Mononuclear cell (primary cell): ENCODE data around the gene IL4R. TPM values are rescaled to one million over a fixed set of nuclear protein-coding genes. Genes with fewer than 3 reads are reported as not detected.

Experiments
- H3K27me3 ChIP-seq: 2 replicates; pipeline ENCODE4 v1.6.0; 2011; ENCODE audit warnings: low read length, control low read depth; ENCODE audit not compliant: insufficient read depth
- H3K4me1 ChIP-seq: 2 replicates; pipeline ENCODE4 v1.5.1; 2011; ENCODE audit warnings: mild to moderate bottlenecking, low read length, control low read depth; ENCODE audit not compliant: insufficient read depth
- H3K4me3 ChIP-seq: 2 replicates; pipeline ENCODE4 v1.5.1; 2011; ENCODE audit warnings: mild to moderate bottlenecking, low read length, moderate library complexity
- H3K9me3 ChIP-seq: 2 replicates; pipeline ENCODE4 v1.5.1; 2011; ENCODE audit warnings: low read depth, mild to moderate bottlenecking, control low read depth, low read length
- total RNA-seq: library from RNA; depleted of rRNA; stranded (reverse); fragments of >200 nt; gene quantifications from one replicate; pipeline ENCODE4 v1.2.3, GENCODE V29; 2012

Gene IL4R
- total RNA-seq, 1 donor: 103 TPM

DNA sequence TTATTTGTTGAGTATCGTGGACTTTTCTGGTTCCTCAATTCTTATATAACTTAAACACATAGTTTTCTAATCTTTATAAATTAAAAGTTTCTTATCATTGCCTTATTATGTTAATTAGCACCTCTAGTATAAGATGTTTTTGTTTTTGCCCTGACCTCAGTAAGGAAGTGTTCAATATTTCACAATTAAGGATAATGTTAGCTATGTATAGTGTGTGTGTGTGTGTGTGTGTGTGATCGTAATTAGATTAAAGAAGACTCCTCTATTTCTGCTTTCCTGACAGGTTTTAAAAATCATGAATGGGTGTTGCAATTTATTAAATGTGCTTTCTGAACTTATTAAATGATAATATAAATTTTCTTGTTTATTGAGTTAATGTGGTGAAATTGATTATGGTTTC is 100.2 kb downstream of the IL4R start:
- Histone ChIP-seq H3K4me3 (no peak overlapping the region), H3K9me3 (peaks cover 4% of the 10 kb centered on the region), H3K27me3 (no peaks in the 10 kb centered on the region), H3K4me1 (peaks cover 19% of the 10 kb centered on the region)

Other genes starting within 250 kb of the IL4R start
- 0.10 TPM for gene C16orf82, start 247.0 kb upstream of the IL4R start, total RNA-seq
- 6.0 TPM for gene KDM8, start 110.4 kb upstream of the IL4R start, total RNA-seq
- gene NSMCE1, start 45.2 kb upstream of the IL4R start, total RNA-seq: 29.5 TPM
- 21.1 TPM for gene IL21R, start 88.2 kb downstream of the IL4R start, total RNA-seq
- 38.5 TPM for gene GTF3C1, start 235.9 kb downstream of the IL4R start, total RNA-seq
- gene KATNIP, start 236.2 kb downstream of the IL4R start, total RNA-seq: 15.7 TPM